Measurements from ENCODE around the gene COL11A1.

The COL11A1 gene

DNA sequence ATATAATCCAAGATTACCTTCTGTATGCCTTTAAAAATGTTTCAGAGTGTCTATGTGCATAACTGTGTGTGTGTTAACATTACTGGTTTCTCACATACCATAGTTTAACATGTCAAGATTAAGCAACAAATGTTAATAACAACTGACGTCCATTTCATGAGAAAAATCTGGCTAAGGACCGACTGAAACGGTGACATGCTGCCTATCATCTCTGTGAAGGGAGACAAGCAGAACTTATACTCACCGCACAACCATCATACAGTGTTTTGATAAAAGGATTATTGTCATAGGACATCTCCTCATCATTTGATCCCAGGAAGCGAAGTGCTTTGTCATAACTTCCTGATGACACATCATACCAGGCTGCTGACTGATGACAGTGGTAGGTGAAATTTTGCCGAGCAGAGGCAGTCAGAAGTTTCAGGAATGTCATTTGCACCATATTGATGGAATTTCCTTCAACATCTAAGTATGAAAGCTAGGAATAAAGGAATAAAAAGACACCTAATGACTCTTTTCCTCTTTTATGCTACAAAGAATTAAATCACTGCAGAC is 228.8 kb downstream of the COL11A1 start:
- no peaks in the 10 kb centered on the region for H3K36me3 ChIP-seq (ENCODE audit: control insufficient read depth in 2 of 2, insufficient read depth in 1 of 2, low read length in 2 of 2)
- ChIA-PET CTCF (interaction anchor here (0.5 kb wide), 1 partner anchor 158 kb away, joined by 3 read pairs; no protein-coding TSS in a partner anchor), POLR2A (no interaction called here)
- no peak overlapping the region for H3K4me3 ChIP-seq (ENCODE audit: low read depth, low read length)
- no peaks in the 10 kb centered on the region for H3K9me3 ChIP-seq (ENCODE audit: control insufficient read depth, insufficient read depth, low read depth, low read length)
- H3K27ac ChIP-seq (ENCODE audit: extremely low read depth, low read depth, low read length): no peak overlapping the region
- TF ChIP-seq ZNF658 (tag by site-specific recombination; IDR thresholded peaks at IDR 0.05) (no peak), ZNF677 (tag by site-specific recombination; IDR thresholded peaks at IDR 0.05) (no peak), ZNF335 (tag by site-specific recombination; conservative IDR thresholded peaks at IDR 0.05) (no peak), ZNF621 (tag by site-specific recombination; IDR thresholded peaks at IDR 0.05) (no peak), ZNF624 (tag by site-specific recombination; IDR thresholded peaks at IDR 0.05) (no peak), ZNF791 (tag by site-specific recombination; IDR thresholded peaks at IDR 0.05) (no peak)
- TF ChIP-seq, protein P1, sequence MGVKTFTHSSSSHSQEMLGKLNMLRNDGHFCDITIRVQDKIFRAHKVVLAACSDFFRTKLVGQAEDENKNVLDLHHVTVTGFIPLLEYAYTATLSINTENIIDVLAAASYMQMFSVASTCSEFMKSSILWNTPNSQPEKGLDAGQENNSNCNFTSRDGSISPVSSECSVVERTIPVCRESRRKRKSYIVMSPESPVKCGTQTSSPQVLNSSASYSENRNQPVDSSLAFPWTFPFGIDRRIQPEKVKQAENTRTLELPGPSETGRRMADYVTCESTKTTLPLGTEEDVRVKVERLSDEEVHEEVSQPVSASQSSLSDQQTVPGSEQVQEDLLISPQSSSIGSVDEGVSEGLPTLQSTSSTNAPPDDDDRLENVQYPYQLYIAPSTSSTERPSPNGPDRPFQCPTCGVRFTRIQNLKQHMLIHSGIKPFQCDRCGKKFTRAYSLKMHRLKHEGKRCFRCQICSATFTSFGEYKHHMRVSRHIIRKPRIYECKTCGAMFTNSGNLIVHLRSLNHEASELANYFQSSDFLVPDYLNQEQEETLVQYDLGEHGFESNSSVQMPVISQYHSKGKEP (tag by site-specific recombination; IDR thresholded peaks at IDR 0.05): no peak
- TF ChIP-seq, protein P2, sequence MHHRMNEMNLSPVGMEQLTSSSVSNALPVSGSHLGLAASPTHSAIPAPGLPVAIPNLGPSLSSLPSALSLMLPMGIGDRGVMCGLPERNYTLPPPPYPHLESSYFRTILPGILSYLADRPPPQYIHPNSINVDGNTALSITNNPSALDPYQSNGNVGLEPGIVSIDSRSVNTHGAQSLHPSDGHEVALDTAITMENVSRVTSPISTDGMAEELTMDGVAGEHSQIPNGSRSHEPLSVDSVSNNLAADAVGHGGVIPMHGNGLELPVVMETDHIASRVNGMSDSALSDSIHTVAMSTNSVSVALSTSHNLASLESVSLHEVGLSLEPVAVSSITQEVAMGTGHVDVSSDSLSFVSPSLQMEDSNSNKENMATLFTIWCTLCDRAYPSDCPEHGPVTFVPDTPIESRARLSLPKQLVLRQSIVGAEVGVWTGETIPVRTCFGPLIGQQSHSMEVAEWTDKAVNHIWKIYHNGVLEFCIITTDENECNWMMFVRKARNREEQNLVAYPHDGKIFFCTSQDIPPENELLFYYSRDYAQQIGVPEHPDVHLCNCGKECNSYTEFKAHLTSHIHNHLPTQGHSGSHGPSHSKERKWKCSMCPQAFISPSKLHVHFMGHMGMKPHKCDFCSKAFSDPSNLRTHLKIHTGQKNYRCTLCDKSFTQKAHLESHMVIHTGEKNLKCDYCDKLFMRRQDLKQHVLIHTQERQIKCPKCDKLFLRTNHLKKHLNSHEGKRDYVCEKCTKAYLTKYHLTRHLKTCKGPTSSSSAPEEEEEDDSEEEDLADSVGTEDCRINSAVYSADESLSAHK (tag by site-specific recombination; IDR thresholded peaks at IDR 0.05): no peak
- TF ChIP-seq, protein P3, sequence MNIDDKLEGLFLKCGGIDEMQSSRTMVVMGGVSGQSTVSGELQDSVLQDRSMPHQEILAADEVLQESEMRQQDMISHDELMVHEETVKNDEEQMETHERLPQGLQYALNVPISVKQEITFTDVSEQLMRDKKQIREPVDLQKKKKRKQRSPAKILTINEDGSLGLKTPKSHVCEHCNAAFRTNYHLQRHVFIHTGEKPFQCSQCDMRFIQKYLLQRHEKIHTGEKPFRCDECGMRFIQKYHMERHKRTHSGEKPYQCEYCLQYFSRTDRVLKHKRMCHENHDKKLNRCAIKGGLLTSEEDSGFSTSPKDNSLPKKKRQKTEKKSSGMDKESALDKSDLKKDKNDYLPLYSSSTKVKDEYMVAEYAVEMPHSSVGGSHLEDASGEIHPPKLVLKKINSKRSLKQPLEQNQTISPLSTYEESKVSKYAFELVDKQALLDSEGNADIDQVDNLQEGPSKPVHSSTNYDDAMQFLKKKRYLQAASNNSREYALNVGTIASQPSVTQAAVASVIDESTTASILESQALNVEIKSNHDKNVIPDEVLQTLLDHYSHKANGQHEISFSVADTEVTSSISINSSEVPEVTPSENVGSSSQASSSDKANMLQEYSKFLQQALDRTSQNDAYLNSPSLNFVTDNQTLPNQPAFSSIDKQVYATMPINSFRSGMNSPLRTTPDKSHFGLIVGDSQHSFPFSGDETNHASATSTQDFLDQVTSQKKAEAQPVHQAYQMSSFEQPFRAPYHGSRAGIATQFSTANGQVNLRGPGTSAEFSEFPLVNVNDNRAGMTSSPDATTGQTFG (tag by site-specific recombination; IDR thresholded peaks at IDR 0.05; ENCODE audit: borderline replicate concordance): no peak
- TF ChIP-seq, protein P4, sequence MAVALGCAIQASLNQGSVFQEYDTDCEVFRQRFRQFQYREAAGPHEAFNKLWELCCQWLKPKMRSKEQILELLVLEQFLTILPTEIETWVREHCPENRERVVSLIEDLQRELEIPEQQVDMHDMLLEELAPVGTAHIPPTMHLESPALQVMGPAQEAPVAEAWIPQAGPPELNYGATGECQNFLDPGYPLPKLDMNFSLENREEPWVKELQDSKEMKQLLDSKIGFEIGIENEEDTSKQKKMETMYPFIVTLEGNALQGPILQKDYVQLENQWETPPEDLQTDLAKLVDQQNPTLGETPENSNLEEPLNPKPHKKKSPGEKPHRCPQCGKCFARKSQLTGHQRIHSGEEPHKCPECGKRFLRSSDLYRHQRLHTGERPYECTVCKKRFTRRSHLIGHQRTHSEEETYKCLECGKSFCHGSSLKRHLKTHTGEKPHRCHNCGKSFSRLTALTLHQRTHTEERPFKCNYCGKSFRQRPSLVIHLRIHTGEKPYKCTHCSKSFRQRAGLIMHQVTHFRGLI (tag by site-specific recombination; IDR thresholded peaks at IDR 0.05): no peak
- TF ChIP-seq, protein P5, sequence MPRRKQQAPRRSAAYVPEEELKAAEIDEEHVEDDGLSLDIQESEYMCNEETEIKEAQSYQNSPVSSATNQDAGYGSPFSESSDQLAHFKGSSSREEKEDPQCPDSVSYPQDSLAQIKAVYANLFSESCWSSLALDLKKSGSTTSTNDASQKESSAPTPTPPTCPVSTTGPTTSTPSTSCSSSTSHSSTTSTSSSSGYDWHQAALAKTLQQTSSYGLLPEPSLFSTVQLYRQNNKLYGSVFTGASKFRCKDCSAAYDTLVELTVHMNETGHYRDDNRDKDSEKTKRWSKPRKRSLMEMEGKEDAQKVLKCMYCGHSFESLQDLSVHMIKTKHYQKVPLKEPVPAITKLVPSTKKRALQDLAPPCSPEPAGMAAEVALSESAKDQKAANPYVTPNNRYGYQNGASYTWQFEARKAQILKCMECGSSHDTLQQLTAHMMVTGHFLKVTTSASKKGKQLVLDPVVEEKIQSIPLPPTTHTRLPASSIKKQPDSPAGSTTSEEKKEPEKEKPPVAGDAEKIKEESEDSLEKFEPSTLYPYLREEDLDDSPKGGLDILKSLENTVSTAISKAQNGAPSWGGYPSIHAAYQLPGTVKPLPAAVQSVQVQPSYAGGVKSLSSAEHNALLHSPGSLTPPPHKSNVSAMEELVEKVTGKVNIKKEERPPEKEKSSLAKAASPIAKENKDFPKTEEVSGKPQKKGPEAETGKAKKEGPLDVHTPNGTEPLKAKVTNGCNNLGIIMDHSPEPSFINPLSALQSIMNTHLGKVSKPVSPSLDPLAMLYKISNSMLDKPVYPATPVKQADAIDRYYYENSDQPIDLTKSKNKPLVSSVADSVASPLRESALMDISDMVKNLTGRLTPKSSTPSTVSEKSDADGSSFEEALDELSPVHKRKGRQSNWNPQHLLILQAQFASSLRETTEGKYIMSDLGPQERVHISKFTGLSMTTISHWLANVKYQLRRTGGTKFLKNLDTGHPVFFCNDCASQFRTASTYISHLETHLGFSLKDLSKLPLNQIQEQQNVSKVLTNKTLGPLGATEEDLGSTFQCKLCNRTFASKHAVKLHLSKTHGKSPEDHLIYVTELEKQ (tag by site-specific recombination; IDR thresholded peaks at IDR 0.05; ENCODE audit: borderline replicate concordance): no peak
- TF ChIP-seq, protein P6, sequence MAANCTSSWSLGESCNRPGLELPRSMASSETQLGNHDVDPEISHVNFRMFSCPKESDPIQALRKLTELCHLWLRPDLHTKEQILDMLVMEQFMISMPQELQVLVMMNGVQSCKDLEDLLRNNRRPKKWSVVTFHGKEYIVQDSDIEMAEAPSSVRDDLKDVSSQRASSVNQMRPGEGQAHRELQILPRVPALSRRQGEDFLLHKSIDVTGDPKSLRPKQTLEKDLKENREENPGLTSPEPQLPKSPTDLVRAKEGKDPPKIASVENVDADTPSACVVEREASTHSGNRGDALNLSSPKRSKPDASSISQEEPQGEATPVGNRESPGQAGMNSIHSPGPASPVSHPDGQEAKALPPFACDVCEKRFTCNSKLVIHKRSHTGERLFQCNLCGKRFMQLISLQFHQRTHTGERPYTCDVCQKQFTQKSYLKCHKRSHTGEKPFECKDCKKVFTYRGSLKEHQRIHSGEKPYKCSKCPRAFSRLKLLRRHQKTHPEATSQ (tag by site-specific recombination; IDR thresholded peaks at IDR 0.05): no peak
- TF ChIP-seq, protein P7, sequence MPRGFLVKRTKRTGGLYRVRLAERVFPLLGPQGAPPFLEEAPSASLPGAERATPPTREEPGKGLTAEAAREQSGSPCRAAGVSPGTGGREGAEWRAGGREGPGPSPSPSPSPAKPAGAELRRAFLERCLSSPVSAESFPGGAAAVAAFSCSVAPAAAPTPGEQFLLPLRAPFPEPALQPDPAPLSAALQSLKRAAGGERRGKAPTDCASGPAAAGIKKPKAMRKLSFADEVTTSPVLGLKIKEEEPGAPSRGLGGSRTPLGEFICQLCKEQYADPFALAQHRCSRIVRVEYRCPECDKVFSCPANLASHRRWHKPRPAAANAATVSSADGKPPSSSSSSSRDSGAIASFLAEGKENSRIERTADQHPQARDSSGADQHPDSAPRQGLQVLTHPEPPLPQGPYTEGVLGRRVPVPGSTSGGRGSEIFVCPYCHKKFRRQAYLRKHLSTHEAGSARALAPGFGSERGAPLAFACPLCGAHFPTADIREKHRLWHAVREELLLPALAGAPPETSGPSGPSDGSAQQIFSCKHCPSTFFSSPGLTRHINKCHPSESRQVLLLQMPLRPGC (tag by site-specific recombination; IDR thresholded peaks at IDR 0.05): no peak
- no peaks in the 10 kb centered on the region for H3K4me1 ChIP-seq (ENCODE audit: control insufficient read depth, insufficient read depth, low read length)
